HepG2 (cell line): Measurements from ENCODE around the gene VAV2. TPM values are rescaled to one million over a fixed set of nuclear protein-coding genes. Genes with fewer than 3 reads are reported as not detected.

Experiments used
- ATAC-seq: fragments of 200-7000 bp; cut with Tn5 transposase; 3 replicates; pipeline ENCODE4 v1.9.1; 2020; ENCODE audit warnings: mild to moderate bottlenecking, moderate library complexity
- BruUV-seq: library from RNA; stranded (reverse); fragments of 400-500 nt; replicated peaks from 2 replicates; lab custom pipeline; 2021; lab: Mats Ljungman, UMichigan
- CTCF ChIA-PET: fragments of 300-600 bp; formaldehyde crosslinking; extraction: SDS; loops from one replicate; lab custom pipeline; 2021; ENCODE audit warnings: low total read pairs, inconsistent platforms, low intra/inter-chr PET ratio; lab: Yijun Ruan, JAX
- POLR2A ChIA-PET: fragments of 350-600 bp; sonication (Branson Sonifier 250); formaldehyde crosslinking; loops from one replicate; lab custom pipeline; 2020; ENCODE audit warnings: antibody characterized with exemption, inconsistent platforms; lab: Yijun Ruan, JAX
- DNase-seq: peaks from one replicate; pipeline ENCODE4 v3.0.0-alpha.2; 2015; ENCODE audit warnings: low spot score
- FAIRE-seq: peaks from 3 replicates; lab custom pipeline; 2011; peaks lifted over from hg19 to GRCh38; lab: Jason Lieb, UNC
- H2AFZ ChIP-seq: one replicate; pipeline ENCODE4 v1.6.1; 2011; ENCODE audit warnings: low read length, inconsistent platforms
- H3K27ac ChIP-seq: fragments of 300-600 bp; 3 replicates; pipeline ENCODE4 v1.8.0; 2011; ENCODE audit warnings: mixed run types, mild to moderate bottlenecking, mixed read lengths, low read length, inconsistent platforms; ENCODE audit not compliant: insufficient read depth; ENCODE audit errors: extremely low read length
- H3K27me3 ChIP-seq, 2 experiments: fragments of 200-600 bp in 1 of 2; 2 replicates in 1 of 2; 3 replicates in 1 of 2; pipeline versions ENCODE4 v1.6.0 to v1.8.0; 2011; ENCODE audit warnings: low read length in 2 of 2, mild to moderate bottlenecking in 2 of 2, moderate library complexity in 2 of 2, inconsistent platforms in 1 of 2; ENCODE audit not compliant: insufficient read depth in 2 of 2, control insufficient read depth in 1 of 2
- H3K36me3 ChIP-seq, 2 experiments: fragments of 200-600 bp in 1 of 2; replicated peaks in 1 of 2; 2 replicates in 1 of 2; 3 replicates in 1 of 2; pipeline versions ENCODE4 v1.5.1 to v1.8.0; 2011; ENCODE audit warnings: low read length in 2 of 2, inconsistent platforms in 1 of 2; ENCODE audit not compliant: insufficient read depth in 2 of 2, control insufficient read depth in 1 of 2
- H3K4me1 ChIP-seq: 2 replicates; pipeline ENCODE4 v1.5.1; 2012; ENCODE audit warnings: low read length, inconsistent platforms; ENCODE audit not compliant: insufficient read depth
- H3K4me2 ChIP-seq: 2 replicates; pipeline ENCODE4 v1.6.0; 2011; ENCODE audit warnings: low read depth, low read length, inconsistent platforms
- H3K4me3 ChIP-seq, 3 experiments: fragments of 200-600 bp in 1 of 3; sonication (generic), shearing (Covaris generic) in 1 of 3; replicated peaks in 1 of 3; 2 replicates each; pipeline ENCODE4 v1.5.1; 2011 to 2016; ENCODE audit warnings: low read length in 3 of 3, inconsistent platforms in 2 of 3, low read depth in 2 of 3, mild to moderate bottlenecking in 2 of 3, control low read depth in 1 of 3, mixed read lengths in 1 of 3; ENCODE audit not compliant: insufficient read depth in 1 of 3
- H3K79me2 ChIP-seq: one replicate; pipeline ENCODE4 v1.6.1; 2011; ENCODE audit warnings: low read length, inconsistent platforms; ENCODE audit not compliant: insufficient read depth
- H3K9ac ChIP-seq: 2 replicates; pipeline ENCODE4 v1.6.0; 2011; ENCODE audit warnings: mild to moderate bottlenecking, low read depth, low read length, inconsistent platforms; ENCODE audit not compliant: insufficient read depth
- H3K9me3 ChIP-seq: 2 replicates; pipeline ENCODE4 v1.5.1; 2012; ENCODE audit warnings: mild to moderate bottlenecking, low read length
- H4K20me1 ChIP-seq: 2 replicates; pipeline ENCODE4 v1.6.0; 2011; ENCODE audit warnings: inconsistent platforms, mild to moderate bottlenecking, low read length, moderate library complexity; ENCODE audit not compliant: insufficient read depth
- THAP9 ChIP-seq: sonication (generic); formaldehyde crosslinking; IDR thresholded peaks from 2 replicates; pipeline ENCODE4; 2020; ENCODE audit warnings: missing genetic modification reagents, mild to moderate bottlenecking, borderline replicate concordance
- ZNF3 ChIP-seq: IDR thresholded peaks from 2 replicates; pipeline ENCODE4 v1.7.0; 2017; ENCODE audit warnings: inconsistent platforms
- ZNF629 ChIP-seq: sonication (generic); formaldehyde crosslinking; conservative IDR thresholded peaks from 2 replicates; pipeline ENCODE4 v1.5.0; 2020; ENCODE audit warnings: missing genetic modification reagents
- ZSCAN21 ChIP-seq: sonication (generic); formaldehyde crosslinking; IDR thresholded peaks from 2 replicates; pipeline ENCODE4 v1.8.0; 2022; ENCODE audit warnings: mild to moderate bottlenecking, missing genetic modification reagents, moderate library complexity, borderline replicate concordance
- WGBS: methylation state at CpG from one replicate; pipeline ENCODE4 v1.1.6; 2017; ENCODE audit warnings: low lambda C conversion rate; 5-methylcytosine and 5-hydroxymethylcytosine counted together
- in situ Hi-C: cut with HindIII; loops from 2 replicates; pipeline ENCODE4 v1.10.0; 2017; ENCODE audit warnings: low pct_unique_long_range_greater_than_20kb; ENCODE audit not compliant: extremely low pct_ligation_motif_present
- intact Hi-C: fragments of 100-400 bp; cut with micrococcal nuclease; formaldehyde crosslinking; loops from one replicate; pipeline ENCODE4 v1.10.0; 2022; ENCODE audit not compliant: unreplicated experiment
- polyA plus RNA-seq, 8 experiments: library from polyadenylated mRNA; depleted of rRNA in 3 of 8; stranded (reverse) in 7 of 8; unstranded in 1 of 8; fragments of >200 nt; fragmentation: Illumina TruSeq in 4 of 8; extraction: Trizol in 4 of 8; gene quantifications; 2 replicates each; pipeline versions ENCODE4 v1.2.1 to v1.2.3, GENCODE V29; 2011 to 2016; ENCODE audit warnings: low read depth in 4 of 8, missing spikeins in 1 of 8, mixed read lengths in 1 of 8; ENCODE audit not compliant: insufficient read depth in 1 of 8
- total RNA-seq, 5 experiments: library from RNA; depleted of rRNA; stranded (reverse); fragments of >200 nt; fragmentation: Illumina TruSeq; extraction: Trizol; gene quantifications; 2 replicates each; pipeline ENCODE4 v1.2.3, GENCODE V29; 2016; ENCODE audit warnings: low read depth in 1 of 5

The VAV2 gene
- total and polyA plus RNA-seq, 2 of the 13 experiments (the other 11 are each of a cell fraction or from before 2014, with no cell fraction given): 22.5 to 22.9 TPM

GRCh38 chr9:133976191-133976861, 15.8 kb downstream of the VAV2 start:
- Histone ChIP-seq H3K79me2 (peaks cover 96% of the 10 kb centered on the region), H3K4me2 (no peak overlapping the region), H3K9ac (no peak overlapping the region), H3K27me3 (no peaks in the 10 kb centered on the region), H4K20me1 (peaks cover 17% of the 10 kb centered on the region; the same call in 1 of the 2 replicates), H3K4me3 (no peak overlapping the region), H3K4me1 (peaks cover 99% of the 10 kb centered on the region), H3K9me3 (no peaks in the 10 kb centered on the region), H2AFZ (no peak overlapping the region), H3K36me3 (peaks cover 1 to 8% of the 10 kb centered on the region in 2 experiments; a peak in 2 of 5 replicates), H3K27ac (no peak overlapping the region)
- no peak for ATAC-seq
- WGBS: 94% methylated on average over 17 of the region's 17 CpGs
- ChIA-PET POLR2A (interaction anchor here (1.9 kb wide), 1 partner anchor 84 kb away, joined by 5 read pairs; no protein-coding TSS in a partner anchor), CTCF (no interaction called here)
- FAIRE-seq: no peak
- DNase-seq: no peak
- in situ Hi-C loops: no loop called here
- BruUV-seq: no TSS peak
- intact Hi-C loops: loop anchor here (5.0 kb wide), 1 partner anchor 54 kb away; no protein-coding TSS in a partner anchor
- TF ChIP-seq ZNF3 (CRISPR knock-in tag) (no peak), ZSCAN21 (CRISPR knock-in tag) (0 out of 2 replicates have a peak, but pooled peaks have one; percentile 2)

- H4K20me1 ChIP-seq: peaks cover 19% of the 10 kb centered on the region; the same call in 1 of the 2 replicates
- DNase-seq (no peak), FAIRE-seq (no peak), ATAC-seq (no peak)
- CTCF ChIA-PET: no interaction called here
- no peak overlapping the region for H3K9ac ChIP-seq
- intact Hi-C loops (loop anchor here (5.0 kb wide), 1 partner anchor 53 kb away; no protein-coding TSS in a partner anchor), in situ Hi-C loops (no loop called here)
- TF ChIP-seq ZNF629 (CRISPR knock-in tag): 0 out of 2 replicates have a peak, but pooled peaks have one; percentile 27
- no peak for TF ChIP-seq THAP9
- H3K4me1 ChIP-seq: peaks cover 99% of the 10 kb centered on the region
- H3K4me3 ChIP-seq: no peak overlapping the region
- H3K36me3 ChIP-seq: peaks cover 1 to 8% of the 10 kb centered on the region in 2 experiments; a peak in 2 of 5 replicates
- peaks cover 96% of the 10 kb centered on the region for H3K79me2 ChIP-seq
- POLR2A ChIA-PET: no interaction called here
- H2AFZ ChIP-seq: no peak overlapping the region
- H3K27me3 ChIP-seq: no peaks in the 10 kb centered on the region
- no peaks in the 10 kb centered on the region for H3K9me3 ChIP-seq
- BruUV-seq: no TSS peak
- 98% methylated on average over 3 of the region's 3 CpGs for WGBS
- no peak overlapping the region for H3K27ac ChIP-seq
- no peak overlapping the region for H3K4me2 ChIP-seq
Observed at GRCh38 chr9:133975511-133975910, 16.6 kb downstream of the VAV2 start.
